ENCODE measurements around the gene DENND5A.

DNA sequence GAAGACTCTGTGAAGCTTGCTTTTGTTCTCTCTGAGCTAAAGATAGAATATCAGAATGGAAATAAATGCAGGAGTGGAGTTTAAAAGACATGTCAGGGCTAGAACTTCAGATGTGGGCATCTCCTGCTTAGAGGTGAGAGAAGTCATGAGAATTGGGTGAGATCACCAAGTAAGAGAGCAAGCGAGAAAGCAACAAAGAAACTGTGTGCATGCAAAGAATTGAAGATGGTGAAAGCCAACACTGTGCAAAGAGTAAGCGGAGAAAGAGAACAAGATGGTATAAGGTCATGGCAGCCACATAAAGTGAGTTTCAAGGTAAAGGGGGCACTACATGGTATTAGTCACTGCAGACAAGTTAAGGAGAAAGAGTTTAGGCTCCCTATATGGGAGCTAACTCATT is 116.4 kb downstream of the DENND5A start:
- TF ChIP-seq POLR2A (IDR thresholded peaks at IDR 0.05) (no peak), POLR2AphosphoS5 (IDR thresholded peaks at IDR 0.05) (no peak)
- TF ChIP-seq, protein P1, sequence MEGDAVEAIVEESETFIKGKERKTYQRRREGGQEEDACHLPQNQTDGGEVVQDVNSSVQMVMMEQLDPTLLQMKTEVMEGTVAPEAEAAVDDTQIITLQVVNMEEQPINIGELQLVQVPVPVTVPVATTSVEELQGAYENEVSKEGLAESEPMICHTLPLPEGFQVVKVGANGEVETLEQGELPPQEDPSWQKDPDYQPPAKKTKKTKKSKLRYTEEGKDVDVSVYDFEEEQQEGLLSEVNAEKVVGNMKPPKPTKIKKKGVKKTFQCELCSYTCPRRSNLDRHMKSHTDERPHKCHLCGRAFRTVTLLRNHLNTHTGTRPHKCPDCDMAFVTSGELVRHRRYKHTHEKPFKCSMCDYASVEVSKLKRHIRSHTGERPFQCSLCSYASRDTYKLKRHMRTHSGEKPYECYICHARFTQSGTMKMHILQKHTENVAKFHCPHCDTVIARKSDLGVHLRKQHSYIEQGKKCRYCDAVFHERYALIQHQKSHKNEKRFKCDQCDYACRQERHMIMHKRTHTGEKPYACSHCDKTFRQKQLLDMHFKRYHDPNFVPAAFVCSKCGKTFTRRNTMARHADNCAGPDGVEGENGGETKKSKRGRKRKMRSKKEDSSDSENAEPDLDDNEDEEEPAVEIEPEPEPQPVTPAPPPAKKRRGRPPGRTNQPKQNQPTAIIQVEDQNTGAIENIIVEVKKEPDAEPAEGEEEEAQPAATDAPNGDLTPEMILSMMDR (IDR thresholded peaks at IDR 0.05 in 8 of 11, conservative IDR thresholded peaks at IDR 0.05 in 3 of 11) = no peak
